Measurements from ENCODE around the gene THSD4. TPM values are rescaled to one million over a fixed set of nuclear protein-coding genes. Genes with fewer than 3 reads are reported as not detected.

THSD4 gene
- total and polyA plus RNA-seq, 2 experiments from 2014 or later, result 5.1 to 25.5 TPM

DNA sequence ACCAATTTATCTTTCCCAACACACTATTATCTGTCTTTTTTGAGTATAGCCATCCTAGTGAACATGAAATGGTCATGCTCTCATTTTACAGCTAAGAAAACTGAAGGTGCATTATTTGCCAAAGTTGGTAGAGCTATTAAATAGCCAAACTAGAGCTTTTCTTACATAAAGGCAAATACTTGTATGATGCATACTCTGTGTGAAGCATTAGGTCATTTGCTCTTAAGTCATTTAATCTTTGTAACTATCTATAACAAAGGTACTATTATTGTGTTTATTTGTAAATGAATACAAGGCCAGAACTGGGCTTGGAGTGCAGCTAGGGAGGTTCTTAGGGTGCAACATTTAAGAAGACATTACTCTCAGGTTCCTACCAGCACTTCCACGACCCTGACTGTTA is 123.7 kb downstream of the THSD4 start:
- H3K27ac ChIP-seq, result no peak overlapping the region
- H3K27me3 ChIP-seq, result no peaks in the 10 kb centered on the region
- H3K4me1 ChIP-seq (ENCODE audit: low read depth), result peaks cover 6% of the 10 kb centered on the region
- no peaks in the 10 kb centered on the region for H3K36me3 ChIP-seq
- TF ChIP-seq, protein P1, sequence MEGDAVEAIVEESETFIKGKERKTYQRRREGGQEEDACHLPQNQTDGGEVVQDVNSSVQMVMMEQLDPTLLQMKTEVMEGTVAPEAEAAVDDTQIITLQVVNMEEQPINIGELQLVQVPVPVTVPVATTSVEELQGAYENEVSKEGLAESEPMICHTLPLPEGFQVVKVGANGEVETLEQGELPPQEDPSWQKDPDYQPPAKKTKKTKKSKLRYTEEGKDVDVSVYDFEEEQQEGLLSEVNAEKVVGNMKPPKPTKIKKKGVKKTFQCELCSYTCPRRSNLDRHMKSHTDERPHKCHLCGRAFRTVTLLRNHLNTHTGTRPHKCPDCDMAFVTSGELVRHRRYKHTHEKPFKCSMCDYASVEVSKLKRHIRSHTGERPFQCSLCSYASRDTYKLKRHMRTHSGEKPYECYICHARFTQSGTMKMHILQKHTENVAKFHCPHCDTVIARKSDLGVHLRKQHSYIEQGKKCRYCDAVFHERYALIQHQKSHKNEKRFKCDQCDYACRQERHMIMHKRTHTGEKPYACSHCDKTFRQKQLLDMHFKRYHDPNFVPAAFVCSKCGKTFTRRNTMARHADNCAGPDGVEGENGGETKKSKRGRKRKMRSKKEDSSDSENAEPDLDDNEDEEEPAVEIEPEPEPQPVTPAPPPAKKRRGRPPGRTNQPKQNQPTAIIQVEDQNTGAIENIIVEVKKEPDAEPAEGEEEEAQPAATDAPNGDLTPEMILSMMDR (IDR thresholded peaks at IDR 0.05; ENCODE audit: low read depth, low read length), result no peak
- no peak overlapping the region for H3K4me3 ChIP-seq
- no peak for DNase-seq (ENCODE audit: low read depth in 1 of 2, low spot score in 1 of 2)
- H3K9me3 ChIP-seq (ENCODE audit: low read depth), result no peaks in the 10 kb centered on the region

DNA sequence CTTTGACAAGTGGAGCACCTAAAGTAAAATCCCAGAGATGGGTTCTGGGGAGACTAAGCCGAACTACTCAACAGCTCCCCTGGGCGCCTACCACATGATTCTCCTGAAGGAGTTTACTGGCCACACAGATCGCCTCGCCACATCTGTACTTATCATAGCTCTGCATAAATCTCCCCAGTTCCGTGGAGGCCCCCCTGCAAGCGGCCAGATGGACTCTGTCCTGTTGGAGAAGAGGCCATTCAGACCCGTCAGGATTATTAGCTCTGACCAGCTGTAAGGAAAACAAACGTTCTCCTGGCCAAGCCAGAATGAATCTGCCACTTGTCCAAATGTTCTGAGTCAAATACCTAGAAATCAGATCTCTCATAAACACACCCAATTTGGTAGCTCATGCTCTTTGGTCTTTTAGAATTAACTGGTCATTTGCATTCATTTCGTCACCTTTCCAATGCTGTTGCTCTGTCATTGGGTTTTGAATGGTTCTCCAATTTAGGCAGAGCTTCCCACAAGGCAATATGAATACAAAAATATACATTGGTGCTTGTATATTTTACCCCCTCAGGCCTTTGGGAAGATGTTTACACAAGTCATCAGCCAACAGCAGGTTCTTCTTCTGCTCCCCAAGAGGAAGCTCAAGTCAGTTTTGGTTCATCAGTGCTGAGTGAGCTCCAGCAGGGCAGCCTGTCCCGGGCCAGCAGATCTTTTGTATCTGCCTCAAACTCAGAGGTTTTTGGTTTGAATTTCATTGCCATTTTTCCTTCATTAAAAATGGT is 124.5 kb downstream of the THSD4 start:
- no peaks in the 10 kb centered on the region for H3K36me3 ChIP-seq
- no peaks in the 10 kb centered on the region for H3K27me3 ChIP-seq
- TF ChIP-seq, protein P1 (IDR thresholded peaks at IDR 0.05; ENCODE audit: low read depth, low read length), result no peak
- no peak for DNase-seq (ENCODE audit: low read depth in 1 of 2, low spot score in 1 of 2)
- peaks cover 6% of the 10 kb centered on the region for H3K4me1 ChIP-seq (ENCODE audit: low read depth)
- no peaks in the 10 kb centered on the region for H3K9me3 ChIP-seq (ENCODE audit: low read depth)
- no peak overlapping the region for H3K4me3 ChIP-seq
- no peak overlapping the region for H3K27ac ChIP-seq

DNA sequence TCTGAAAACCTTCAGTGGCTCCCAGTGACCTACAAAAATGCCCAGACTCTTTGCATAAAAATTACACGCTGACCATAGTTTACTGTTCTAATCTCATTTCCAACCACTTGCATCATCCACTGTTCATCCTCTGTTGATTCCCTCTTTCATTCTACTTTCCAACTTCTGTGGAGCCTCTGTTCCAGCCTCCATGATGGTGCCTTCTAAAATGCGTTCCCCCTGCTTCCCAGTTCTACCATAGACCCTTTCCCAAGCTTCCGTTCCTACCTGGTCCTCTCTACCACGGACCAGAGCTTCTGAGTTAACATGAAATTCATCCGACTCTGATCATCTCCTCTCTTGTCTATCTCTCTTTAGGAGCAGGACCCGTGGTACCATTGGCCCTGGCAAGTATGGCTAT is 127.0 kb downstream of the THSD4 start:
- no peak for DNase-seq (ENCODE audit: low read depth in 1 of 2, low spot score in 1 of 2)
- Histone ChIP-seq H3K36me3 (no peaks in the 10 kb centered on the region), H3K4me1 (ENCODE audit: low read depth) (peaks cover 6% of the 10 kb centered on the region), H3K27ac (no peak overlapping the region), H3K27me3 (no peaks in the 10 kb centered on the region), H3K4me3 (no peak overlapping the region), H3K9me3 (ENCODE audit: low read depth) (no peaks in the 10 kb centered on the region)
- TF ChIP-seq, protein P1 (IDR thresholded peaks at IDR 0.05; ENCODE audit: low read depth, low read length), result no peak

DNA sequence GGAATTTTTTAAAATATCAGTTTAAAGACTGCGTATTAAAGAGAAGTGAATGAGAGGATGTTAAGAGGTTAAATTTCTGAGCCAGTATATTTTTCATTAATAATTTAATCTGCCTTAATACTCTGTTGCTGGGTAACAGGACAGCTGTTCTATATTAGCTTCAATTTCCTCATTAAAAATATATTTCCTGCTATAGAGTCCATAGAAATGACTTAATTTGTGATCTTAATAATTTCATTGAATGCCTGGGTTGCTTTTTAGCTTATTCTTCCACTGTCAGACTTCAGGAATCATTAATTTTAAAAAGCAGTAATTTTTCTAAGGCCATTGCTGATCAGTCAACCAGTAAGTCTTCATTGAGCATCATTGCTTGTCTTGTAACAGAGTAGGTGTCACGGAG is 129.0 kb downstream of the THSD4 start:
- H3K4me3 ChIP-seq, result no peak overlapping the region
- H3K27me3 ChIP-seq, result no peaks in the 10 kb centered on the region
- H3K4me1 ChIP-seq (ENCODE audit: low read depth), result no peaks in the 10 kb centered on the region
- TF ChIP-seq, protein P1 (IDR thresholded peaks at IDR 0.05; ENCODE audit: low read depth, low read length), result no peak
- no peak overlapping the region for H3K27ac ChIP-seq
- no peaks in the 10 kb centered on the region for H3K9me3 ChIP-seq (ENCODE audit: low read depth)
- H3K36me3 ChIP-seq, result no peaks in the 10 kb centered on the region
- no peak for DNase-seq (ENCODE audit: low read depth in 1 of 2, low spot score in 1 of 2)

DNA sequence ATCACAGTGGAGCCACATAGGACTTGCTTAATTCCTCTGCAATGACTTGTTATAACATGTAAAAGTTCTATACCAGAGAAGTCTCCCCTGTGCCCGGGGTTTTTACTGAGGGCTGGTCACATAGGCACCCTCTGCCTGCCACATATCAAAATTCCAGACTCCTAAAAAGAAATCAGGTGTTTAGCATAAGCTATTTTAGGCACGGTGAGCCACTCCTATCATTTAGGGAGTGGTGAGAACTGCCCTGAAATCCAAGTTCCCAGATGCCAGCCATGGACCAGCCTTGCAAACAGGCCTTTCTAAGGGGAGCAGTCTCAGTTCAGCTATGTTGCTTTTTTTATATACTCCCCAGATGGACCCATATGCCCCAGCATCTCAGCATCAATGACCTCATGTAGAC is 130.3 kb downstream of the THSD4 start:
- TF ChIP-seq, protein P1 (IDR thresholded peaks at IDR 0.05; ENCODE audit: low read depth, low read length), result no peak
- no peak overlapping the region for H3K4me3 ChIP-seq
- H3K36me3 ChIP-seq, result no peaks in the 10 kb centered on the region
- H3K27ac ChIP-seq, result no peak overlapping the region
- no peaks in the 10 kb centered on the region for H3K27me3 ChIP-seq
- no peak for DNase-seq (ENCODE audit: low read depth in 1 of 2, low spot score in 1 of 2)
- H3K4me1 ChIP-seq (ENCODE audit: low read depth), result no peaks in the 10 kb centered on the region
- no peaks in the 10 kb centered on the region for H3K9me3 ChIP-seq (ENCODE audit: low read depth)

All from cardiac muscle cell (in vitro differentiated cells and primary cell).